ENCODE data around the gene HS2ST1.

The HS2ST1 gene

GRCh38 chr1:87104945-87105344 lies 190.5 kb downstream of the HS2ST1 start:
- H3K9me2 ChIP-seq (ENCODE audit: low read depth, low read length): no peaks in the 10 kb centered on the region
- no peaks in the 10 kb centered on the region for H3K27me3 ChIP-seq (ENCODE audit: insufficient read depth, low read length)
- H3K79me2 ChIP-seq (ENCODE audit: insufficient read depth, low read length): no peaks in the 10 kb centered on the region
- no peaks in the 10 kb centered on the region for H3K9me3 ChIP-seq (ENCODE audit: low read length)
- peaks cover 8% of the 10 kb centered on the region for H3K36me3 ChIP-seq (ENCODE audit: insufficient read depth, low read length)
- no peak overlapping the region for H3K27ac ChIP-seq (ENCODE audit: low read depth, low read length, poor library complexity, severe bottlenecking)
- no peak overlapping the region for H3K9ac ChIP-seq (ENCODE audit: low read length)
- H3K4me3 ChIP-seq (ENCODE audit: low read depth, low read length, poor library complexity, severe bottlenecking): no peak overlapping the region
- TF ChIP-seq, protein P1, sequence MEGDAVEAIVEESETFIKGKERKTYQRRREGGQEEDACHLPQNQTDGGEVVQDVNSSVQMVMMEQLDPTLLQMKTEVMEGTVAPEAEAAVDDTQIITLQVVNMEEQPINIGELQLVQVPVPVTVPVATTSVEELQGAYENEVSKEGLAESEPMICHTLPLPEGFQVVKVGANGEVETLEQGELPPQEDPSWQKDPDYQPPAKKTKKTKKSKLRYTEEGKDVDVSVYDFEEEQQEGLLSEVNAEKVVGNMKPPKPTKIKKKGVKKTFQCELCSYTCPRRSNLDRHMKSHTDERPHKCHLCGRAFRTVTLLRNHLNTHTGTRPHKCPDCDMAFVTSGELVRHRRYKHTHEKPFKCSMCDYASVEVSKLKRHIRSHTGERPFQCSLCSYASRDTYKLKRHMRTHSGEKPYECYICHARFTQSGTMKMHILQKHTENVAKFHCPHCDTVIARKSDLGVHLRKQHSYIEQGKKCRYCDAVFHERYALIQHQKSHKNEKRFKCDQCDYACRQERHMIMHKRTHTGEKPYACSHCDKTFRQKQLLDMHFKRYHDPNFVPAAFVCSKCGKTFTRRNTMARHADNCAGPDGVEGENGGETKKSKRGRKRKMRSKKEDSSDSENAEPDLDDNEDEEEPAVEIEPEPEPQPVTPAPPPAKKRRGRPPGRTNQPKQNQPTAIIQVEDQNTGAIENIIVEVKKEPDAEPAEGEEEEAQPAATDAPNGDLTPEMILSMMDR (IDR thresholded peaks at IDR 0.05; ENCODE audit: low read length): no peak
- TF ChIP-seq EZH2 (IDR thresholded peaks at IDR 0.05; ENCODE audit: borderline replicate concordance, low read length): no peak
- H3K4me1 ChIP-seq (ENCODE audit: insufficient read depth, low read length, severe bottlenecking): peaks cover 9% of the 10 kb centered on the region
- H2AFZ ChIP-seq (ENCODE audit: low read length): no peak overlapping the region
- no peaks in the 10 kb centered on the region for H3F3A ChIP-seq (ENCODE audit: insufficient read depth, low read length)
- H4K20me1 ChIP-seq (ENCODE audit: insufficient read depth, low read length): no peaks in the 10 kb centered on the region
- H3K4me2 ChIP-seq (ENCODE audit: low read length): no peak overlapping the region

- H3K4me1 ChIP-seq (ENCODE audit: insufficient read depth, low read length, severe bottlenecking): peaks cover 9% of the 10 kb centered on the region
- no peaks in the 10 kb centered on the region for H3K9me3 ChIP-seq (ENCODE audit: low read length)
- H3K79me2 ChIP-seq (ENCODE audit: insufficient read depth, low read length): no peaks in the 10 kb centered on the region
- H3K27me3 ChIP-seq (ENCODE audit: insufficient read depth, low read length): no peaks in the 10 kb centered on the region
- no peaks in the 10 kb centered on the region for H4K20me1 ChIP-seq (ENCODE audit: insufficient read depth, low read length)
- H3K36me3 ChIP-seq (ENCODE audit: insufficient read depth, low read length): peaks cover 7% of the 10 kb centered on the region; the same call in 1 of the 2 replicates
- H3K4me3 ChIP-seq (ENCODE audit: low read depth, low read length, poor library complexity, severe bottlenecking): no peak overlapping the region
- H3F3A ChIP-seq (ENCODE audit: insufficient read depth, low read length): no peaks in the 10 kb centered on the region
- no peak overlapping the region for H2AFZ ChIP-seq (ENCODE audit: low read length)
- no peaks in the 10 kb centered on the region for H3K9me2 ChIP-seq (ENCODE audit: low read depth, low read length)
- H3K4me2 ChIP-seq (ENCODE audit: low read length): no peak overlapping the region
- TF ChIP-seq EZH2 (IDR thresholded peaks at IDR 0.05; ENCODE audit: borderline replicate concordance, low read length): no peak
- TF ChIP-seq, protein P1 (IDR thresholded peaks at IDR 0.05; ENCODE audit: low read length): no peak
- H3K27ac ChIP-seq (ENCODE audit: low read depth, low read length, poor library complexity, severe bottlenecking): no peak overlapping the region
- H3K9ac ChIP-seq (ENCODE audit: low read length): no peak overlapping the region
Measured at GRCh38 chr1:87106144-87106543, 191.7 kb downstream of the HS2ST1 start.

DNA sequence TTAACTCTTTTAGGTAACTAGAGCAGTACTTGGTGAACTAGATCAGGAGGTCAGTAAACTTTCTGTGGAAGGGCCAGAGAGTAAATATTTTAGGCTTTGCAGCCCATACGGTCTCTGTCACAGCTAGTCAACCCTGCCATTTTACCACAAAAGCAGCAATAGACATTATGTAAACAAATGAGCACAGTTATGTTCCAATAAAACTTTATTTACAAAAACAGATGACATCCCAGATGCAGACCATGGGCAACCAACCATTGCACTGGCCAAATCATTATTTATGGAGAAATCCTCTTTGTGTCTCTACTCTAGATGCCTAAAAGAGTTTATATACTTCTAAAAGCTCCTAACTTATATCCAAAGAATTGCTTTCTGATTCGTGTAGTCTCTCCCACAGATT lies 192.4 kb downstream of the HS2ST1 start:
- Histone ChIP-seq H3K27me3 (ENCODE audit: insufficient read depth, low read length) (no peaks in the 10 kb centered on the region), H3F3A (ENCODE audit: insufficient read depth, low read length) (no peaks in the 10 kb centered on the region), H3K9me2 (ENCODE audit: low read depth, low read length) (no peaks in the 10 kb centered on the region), H3K79me2 (ENCODE audit: insufficient read depth, low read length) (no peaks in the 10 kb centered on the region), H3K4me2 (ENCODE audit: low read length) (no peak overlapping the region), H3K27ac (ENCODE audit: low read depth, low read length, poor library complexity, severe bottlenecking) (no peak overlapping the region), H3K4me1 (ENCODE audit: insufficient read depth, low read length, severe bottlenecking) (peaks cover 9% of the 10 kb centered on the region), H3K9me3 (ENCODE audit: low read length) (no peaks in the 10 kb centered on the region), H3K4me3 (ENCODE audit: low read depth, low read length, poor library complexity, severe bottlenecking) (no peak overlapping the region), H3K36me3 (ENCODE audit: insufficient read depth, low read length) (peaks cover 7% of the 10 kb centered on the region; the same call in 1 of the 2 replicates), H4K20me1 (ENCODE audit: insufficient read depth, low read length) (no peaks in the 10 kb centered on the region), H2AFZ (ENCODE audit: low read length) (no peak overlapping the region), H3K9ac (ENCODE audit: low read length) (no peak overlapping the region)
- TF ChIP-seq EZH2 (IDR thresholded peaks at IDR 0.05; ENCODE audit: borderline replicate concordance, low read length): no peak
- TF ChIP-seq, protein P1 (IDR thresholded peaks at IDR 0.05; ENCODE audit: low read length): no peak

Measured in OCI-LY1 (cell line).